Lower lobe of right lung (tissue), 2 donors: ENCODE results near the gene PPT2. TPM values are rescaled to one million over a fixed set of nuclear protein-coding genes. Genes with fewer than 3 reads are reported as not detected.
"Not testable (repeated sequence)": the region's sequence is repeated elsewhere in the genome, so short reads cannot be mapped to it uniquely, and the experiment has no call there.

Experiments used
- ATAC-seq, 2 donors: fragments of 200-7000 bp; cut with Tn5 transposase; one replicate each; pipeline ENCODE4 v1.9.1; 2020 to 2022; ENCODE audit warnings: mild to moderate bottlenecking in 2 of 2, moderate library complexity in 2 of 2
- DNase-seq: peaks from one replicate; pipeline ENCODE4 v3.0.0-alpha.2; 2020
- H3K27ac ChIP-seq: fragments of 200-600 bp; one replicate; pipeline ENCODE4 v1.8.0; 2022
- H3K27me3 ChIP-seq: fragments of 200-600 bp; one replicate; pipeline ENCODE4 v1.8.0; 2022; ENCODE audit warnings: low read depth
- H3K36me3 ChIP-seq: fragments of 200-600 bp; one replicate; pipeline ENCODE4 v1.8.0; 2022; ENCODE audit warnings: mild to moderate bottlenecking
- H3K4me1 ChIP-seq: fragments of 200-600 bp; one replicate; pipeline ENCODE4 v1.8.0; 2022
- H3K4me3 ChIP-seq: fragments of 200-600 bp; one replicate; pipeline ENCODE4 v1.8.0; 2022; ENCODE audit warnings: mild to moderate bottlenecking
- H3K9me3 ChIP-seq: fragments of 200-600 bp; one replicate; pipeline ENCODE4 v1.8.0; 2022
- intact Hi-C: fragments of 100-400 bp; cut with DNase I; formaldehyde crosslinking; loops from one replicate; pipeline ENCODE4 v1.11.0; 2022
- total RNA-seq: library from RNA; stranded (reverse); fragmentation: NEBNext Ultra II Directional; extraction: Animal tissue kit (Norgen Biotek cat#: 25700); gene quantifications from one replicate; pipeline ENCODE4 v1.2.1, GENCODE V29; 2021
- TF ChIP-seq, protein P1 (sequence below): fragments of 200-600 bp; IDR thresholded peaks from one replicate; pipeline ENCODE4 v1.8.0; 2022; ENCODE audit warnings: antibody characterized with exemption, mild to moderate bottlenecking
- donor health status: DM: no; HTN: yes; CAD: no; lungs with severe emphysema.

PPT2 gene
- total RNA-seq, 1 donor from 2014 or later = 13.7 TPM

DNA sequence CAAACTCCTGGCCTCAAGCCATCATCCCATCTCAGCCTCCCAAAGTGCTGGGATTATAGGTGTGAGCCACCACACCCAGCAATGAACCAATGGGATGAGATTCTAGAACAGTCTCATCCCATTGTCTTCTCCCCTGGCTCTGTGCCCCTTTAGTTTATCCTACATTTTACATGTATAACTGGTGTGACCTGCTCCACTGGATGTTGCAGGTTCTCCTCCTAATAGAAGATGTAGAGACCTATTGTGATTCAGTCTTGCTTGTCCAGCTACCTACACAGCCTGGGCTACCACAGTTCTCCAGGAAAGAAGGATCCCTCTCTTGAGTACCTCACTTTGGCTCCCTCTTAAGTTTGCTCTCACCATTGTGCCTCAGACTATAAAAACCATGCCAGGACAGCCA lies 21.8 kb upstream of the PPT2 start:
- DNase-seq = no peak
- no peak for ATAC-seq
- TF ChIP-seq, protein P1, sequence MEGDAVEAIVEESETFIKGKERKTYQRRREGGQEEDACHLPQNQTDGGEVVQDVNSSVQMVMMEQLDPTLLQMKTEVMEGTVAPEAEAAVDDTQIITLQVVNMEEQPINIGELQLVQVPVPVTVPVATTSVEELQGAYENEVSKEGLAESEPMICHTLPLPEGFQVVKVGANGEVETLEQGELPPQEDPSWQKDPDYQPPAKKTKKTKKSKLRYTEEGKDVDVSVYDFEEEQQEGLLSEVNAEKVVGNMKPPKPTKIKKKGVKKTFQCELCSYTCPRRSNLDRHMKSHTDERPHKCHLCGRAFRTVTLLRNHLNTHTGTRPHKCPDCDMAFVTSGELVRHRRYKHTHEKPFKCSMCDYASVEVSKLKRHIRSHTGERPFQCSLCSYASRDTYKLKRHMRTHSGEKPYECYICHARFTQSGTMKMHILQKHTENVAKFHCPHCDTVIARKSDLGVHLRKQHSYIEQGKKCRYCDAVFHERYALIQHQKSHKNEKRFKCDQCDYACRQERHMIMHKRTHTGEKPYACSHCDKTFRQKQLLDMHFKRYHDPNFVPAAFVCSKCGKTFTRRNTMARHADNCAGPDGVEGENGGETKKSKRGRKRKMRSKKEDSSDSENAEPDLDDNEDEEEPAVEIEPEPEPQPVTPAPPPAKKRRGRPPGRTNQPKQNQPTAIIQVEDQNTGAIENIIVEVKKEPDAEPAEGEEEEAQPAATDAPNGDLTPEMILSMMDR = no peak
- no peak overlapping the region for H3K4me3 ChIP-seq
- no peak overlapping the region for H3K27ac ChIP-seq
- H3K27me3 ChIP-seq = no peaks in the 10 kb centered on the region
- peaks cover 19% of the 10 kb centered on the region for H3K4me1 ChIP-seq
- H3K9me3 ChIP-seq = no peaks in the 10 kb centered on the region
- intact Hi-C loops = no loop called here
- H3K36me3 ChIP-seq = no peaks in the 10 kb centered on the region

DNA sequence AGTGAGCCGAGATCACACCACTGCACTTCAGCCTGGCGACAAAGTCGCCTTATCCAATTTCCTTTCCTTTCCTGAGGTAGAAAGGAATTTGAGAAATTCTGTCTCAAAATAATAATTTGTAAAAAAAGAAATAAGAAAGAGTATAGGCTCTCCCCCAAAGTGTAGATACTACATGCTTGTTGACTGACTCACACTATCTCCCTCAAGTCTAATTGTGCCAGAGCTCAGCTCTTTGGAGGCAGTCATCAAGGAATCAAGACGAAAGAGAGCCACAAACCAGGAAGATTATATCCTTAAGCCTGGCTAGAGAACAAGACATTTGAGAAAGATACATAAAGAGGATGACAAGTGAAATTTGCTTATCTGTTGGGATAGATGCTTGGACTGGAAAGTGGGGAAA lies 20.2 kb upstream of the PPT2 start:
- TF ChIP-seq, protein P1 = no peak
- Histone ChIP-seq H3K4me3 (no peak overlapping the region), H3K4me1 (peaks cover 9% of the 10 kb centered on the region), H3K9me3 (no peaks in the 10 kb centered on the region), H3K27ac (no peak overlapping the region), H3K36me3 (no peaks in the 10 kb centered on the region), H3K27me3 (no peaks in the 10 kb centered on the region)
- intact Hi-C loops = no loop called here
- DNase-seq (no peak), ATAC-seq (no peak)

DNA sequence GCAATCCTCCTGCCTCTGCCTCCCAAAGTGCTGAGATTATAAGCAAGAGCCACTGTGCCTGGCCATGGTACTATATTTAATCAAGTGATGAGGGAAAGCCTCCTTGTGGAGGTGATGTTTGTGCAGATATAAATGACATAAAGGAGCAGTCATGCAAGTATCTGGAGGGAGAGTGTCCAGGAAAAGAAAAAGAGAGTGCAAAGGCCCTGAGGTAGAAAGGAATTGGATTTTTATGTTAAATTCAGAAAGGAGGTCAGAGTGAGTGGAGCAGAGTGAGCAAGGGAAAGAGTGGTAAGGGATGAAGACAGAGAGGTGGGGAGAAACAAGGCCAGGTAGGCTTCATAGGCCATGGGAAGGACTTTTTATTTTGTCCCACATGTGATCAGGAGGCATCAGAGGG lies 16.5 kb upstream of the PPT2 start:
- no peaks in the 10 kb centered on the region for H3K9me3 ChIP-seq
- intact Hi-C loops = no loop called here
- TF ChIP-seq, protein P1 = no peak
- no peaks in the 10 kb centered on the region for H3K36me3 ChIP-seq
- H3K27ac ChIP-seq = no peak overlapping the region
- no peak for DNase-seq
- no peak for ATAC-seq
- no peak overlapping the region for H3K4me3 ChIP-seq
- peaks cover 5% of the 10 kb centered on the region for H3K27me3 ChIP-seq
- H3K4me1 ChIP-seq = no peaks in the 10 kb centered on the region

GRCh38 chr6:32139590-32139989 lies 14.4 kb upstream of the PPT2 start:
- intact Hi-C loops = no loop called here
- Histone ChIP-seq H3K4me1 (no peaks in the 10 kb centered on the region), H3K27ac (no peak overlapping the region), H3K36me3 (no peaks in the 10 kb centered on the region), H3K4me3 (no peak overlapping the region), H3K27me3 (peaks cover 5% of the 10 kb centered on the region), H3K9me3 (no peaks in the 10 kb centered on the region)
- ATAC-seq (no peak), DNase-seq (no peak)
- TF ChIP-seq, protein P1 = no peak

DNA sequence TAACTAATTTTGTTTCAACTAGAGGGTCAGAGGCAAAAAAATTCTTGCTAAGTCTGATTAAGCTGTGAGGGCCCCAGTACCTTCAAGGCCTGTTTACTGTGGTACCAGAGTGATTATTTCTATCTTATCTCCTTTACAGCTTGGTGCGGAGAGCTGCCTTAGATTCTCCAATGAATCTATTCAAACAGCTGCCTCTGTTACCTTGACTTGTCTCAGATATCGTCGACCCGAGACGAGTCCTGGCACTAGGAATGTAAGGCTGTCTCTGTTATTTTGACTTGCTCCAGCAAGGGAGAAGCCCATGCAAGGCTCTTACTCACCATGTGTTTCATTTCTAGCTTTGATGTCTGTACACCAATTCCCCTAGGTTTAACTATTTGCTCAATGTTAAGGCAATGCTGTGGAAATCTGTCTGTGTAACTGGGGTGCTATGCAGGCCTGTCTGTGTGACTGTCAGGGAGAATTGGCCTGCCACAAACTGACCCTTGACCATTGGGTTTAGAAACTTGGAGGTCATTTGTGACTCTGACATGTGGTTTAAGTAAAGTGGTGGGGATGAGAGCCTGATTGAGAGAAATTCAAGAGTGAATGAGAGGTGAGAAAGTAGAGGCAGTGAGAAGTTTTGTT lies 13.4 kb upstream of the PPT2 start:
- ATAC-seq (no peak), DNase-seq (no peak)
- Histone ChIP-seq H3K36me3 (no peaks in the 10 kb centered on the region), H3K27ac (no peak overlapping the region), H3K9me3 (no peaks in the 10 kb centered on the region), H3K4me3 (no peak overlapping the region), H3K4me1 (no peaks in the 10 kb centered on the region), H3K27me3 (peaks cover 5% of the 10 kb centered on the region)
- TF ChIP-seq, protein P1 = no peak
- intact Hi-C loops = no loop called here

GRCh38 chr6:32144238-32144637 lies 9.7 kb upstream of the PPT2 start:
- intact Hi-C loops, H3K36me3 ChIP-seq, H3K4me1 ChIP-seq, DNase-seq, H3K9me3 ChIP-seq, ATAC-seq, H3K27ac ChIP-seq, H3K4me3 ChIP-seq: not testable (repeated sequence)
- peaks cover 25% of the 10 kb centered on the region for H3K27me3 ChIP-seq
